SH-SY5Y (cell line): Measurements from ENCODE around the gene ZFX.

ENCODE experiments used
- GATA2 ChIP-seq: IDR thresholded peaks from 2 replicates; pipeline ENCODE4 v1.6.1; 2011; ENCODE audit warnings: mild to moderate bottlenecking, low read depth, low read length
- GATA3 ChIP-seq: IDR thresholded peaks from 2 replicates; pipeline ENCODE4 v1.6.1; 2011; ENCODE audit warnings: low read depth, mild to moderate bottlenecking, low read length, moderate library complexity

DNA sequence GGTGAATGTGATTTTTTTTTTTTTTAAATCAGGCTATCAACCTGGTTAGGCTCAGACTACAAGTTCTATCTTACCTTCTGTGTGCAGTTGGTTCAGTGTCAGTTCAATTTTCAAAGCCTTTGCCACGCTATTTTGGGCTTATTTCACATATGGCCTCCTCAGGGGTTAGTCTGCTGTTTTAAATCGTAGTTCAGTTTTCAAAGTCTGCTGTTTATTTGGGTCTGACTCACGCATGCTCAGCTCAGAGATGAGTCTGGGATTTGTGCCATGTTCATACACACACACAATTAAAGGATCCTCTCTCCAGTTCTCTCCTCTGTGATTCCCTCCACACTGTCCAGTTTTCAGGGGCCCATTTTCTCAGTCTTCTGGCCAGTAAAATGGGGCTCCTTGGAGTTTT is 32.3 kb upstream of the ZFX start:
- TF ChIP-seq GATA2 = no peak
- no peak for TF ChIP-seq GATA3
